ENCODE results near the gene ZNF324B.

DNA sequence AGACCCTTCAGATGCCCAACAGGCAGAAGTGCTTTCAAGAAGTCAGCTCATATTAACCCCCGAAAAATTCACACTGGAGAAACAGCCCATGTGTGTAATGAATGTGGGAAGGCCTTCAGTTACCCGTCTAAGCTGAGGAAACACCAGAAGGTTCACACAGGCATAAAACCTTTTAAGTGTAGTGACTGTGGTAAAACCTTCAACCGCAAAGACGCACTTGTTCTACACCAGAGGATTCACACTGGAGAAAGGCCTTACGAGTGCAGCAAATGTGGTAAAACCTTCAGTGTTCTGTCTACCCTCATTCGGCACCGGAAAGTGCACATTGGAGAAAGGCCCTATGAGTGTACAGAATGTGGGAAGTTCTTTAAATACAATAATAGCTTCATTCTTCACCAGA is 34.4 kb upstream of the ZNF324B start:
- TF ChIP-seq, protein P1, sequence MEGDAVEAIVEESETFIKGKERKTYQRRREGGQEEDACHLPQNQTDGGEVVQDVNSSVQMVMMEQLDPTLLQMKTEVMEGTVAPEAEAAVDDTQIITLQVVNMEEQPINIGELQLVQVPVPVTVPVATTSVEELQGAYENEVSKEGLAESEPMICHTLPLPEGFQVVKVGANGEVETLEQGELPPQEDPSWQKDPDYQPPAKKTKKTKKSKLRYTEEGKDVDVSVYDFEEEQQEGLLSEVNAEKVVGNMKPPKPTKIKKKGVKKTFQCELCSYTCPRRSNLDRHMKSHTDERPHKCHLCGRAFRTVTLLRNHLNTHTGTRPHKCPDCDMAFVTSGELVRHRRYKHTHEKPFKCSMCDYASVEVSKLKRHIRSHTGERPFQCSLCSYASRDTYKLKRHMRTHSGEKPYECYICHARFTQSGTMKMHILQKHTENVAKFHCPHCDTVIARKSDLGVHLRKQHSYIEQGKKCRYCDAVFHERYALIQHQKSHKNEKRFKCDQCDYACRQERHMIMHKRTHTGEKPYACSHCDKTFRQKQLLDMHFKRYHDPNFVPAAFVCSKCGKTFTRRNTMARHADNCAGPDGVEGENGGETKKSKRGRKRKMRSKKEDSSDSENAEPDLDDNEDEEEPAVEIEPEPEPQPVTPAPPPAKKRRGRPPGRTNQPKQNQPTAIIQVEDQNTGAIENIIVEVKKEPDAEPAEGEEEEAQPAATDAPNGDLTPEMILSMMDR (conservative IDR thresholded peaks at IDR 0.05; ENCODE audit: low read depth, low read length): no peak
- no peak for TF ChIP-seq MAZ (IDR thresholded peaks at IDR 0.05; ENCODE audit: borderline replicate concordance, low read depth, low read length)
- TF ChIP-seq RFX5 (IDR thresholded peaks at IDR 0.05; ENCODE audit: low read depth, low read length): no peak
- no peak for TF ChIP-seq POLR2A (IDR thresholded peaks at IDR 0.05; ENCODE audit: low read depth, low read length)
- no peak for TF ChIP-seq SMC3 (IDR thresholded peaks at IDR 0.05; ENCODE audit: low read depth, low read length)
- no peak for TF ChIP-seq CHD1 (IDR thresholded peaks at IDR 0.05; ENCODE audit: low read depth, low read length)
- TF ChIP-seq, protein P2, sequence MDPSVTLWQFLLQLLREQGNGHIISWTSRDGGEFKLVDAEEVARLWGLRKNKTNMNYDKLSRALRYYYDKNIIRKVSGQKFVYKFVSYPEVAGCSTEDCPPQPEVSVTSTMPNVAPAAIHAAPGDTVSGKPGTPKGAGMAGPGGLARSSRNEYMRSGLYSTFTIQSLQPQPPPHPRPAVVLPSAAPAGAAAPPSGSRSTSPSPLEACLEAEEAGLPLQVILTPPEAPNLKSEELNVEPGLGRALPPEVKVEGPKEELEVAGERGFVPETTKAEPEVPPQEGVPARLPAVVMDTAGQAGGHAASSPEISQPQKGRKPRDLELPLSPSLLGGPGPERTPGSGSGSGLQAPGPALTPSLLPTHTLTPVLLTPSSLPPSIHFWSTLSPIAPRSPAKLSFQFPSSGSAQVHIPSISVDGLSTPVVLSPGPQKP (IDR thresholded peaks at IDR 0.05; ENCODE audit: borderline replicate concordance, low read depth, low read length): no peak
- no peak for TF ChIP-seq RAD21 (IDR thresholded peaks at IDR 0.05; ENCODE audit: low read length)
- TF ChIP-seq MXI1 (IDR thresholded peaks at IDR 0.05; ENCODE audit: borderline replicate concordance, low read depth, low read length): no peak
